ENCODE results near the gene MCUB.

- TF ChIP-seq REST (IDR thresholded peaks at IDR 0.05; ENCODE audit: borderline replicate concordance) (no peak), CTCF (IDR thresholded peaks at IDR 0.05; ENCODE audit: poor library complexity, severe bottlenecking) (no peak), SMC3 (conservative IDR thresholded peaks at IDR 0.05; ENCODE audit: poor library complexity) (no peak), TAF1 (IDR thresholded peaks at IDR 0.05; ENCODE audit: low read depth) (no peak)
Observed at GRCh38 chr4:109728385-109728784, 168.3 kb downstream of the MCUB start.

All from neural cell (in vitro differentiated cells).